Activated naive CD8-positive, alpha-beta T cell treated with anti-CD3 and anti-CD28 coated beads, Interleukin-2, amount 50 U/mL, for 16 hours (primary cell): ENCODE data around the gene GPX4.
"Not testable (repeated sequence)": the region's sequence is repeated elsewhere in the genome, so short reads cannot be mapped to it uniquely, and the experiment has no call there.

Experiments
- DNase-seq: peaks from one replicate; pipeline ENCODE4 v3.0.0-alpha.2; 2020; ENCODE audit warnings: low read depth, low spot score

GPX4 gene

GRCh38 chr19:1113986-1114483 is 10.2 kb downstream of the GPX4 start:
- DNase-seq, result no peak

DNA sequence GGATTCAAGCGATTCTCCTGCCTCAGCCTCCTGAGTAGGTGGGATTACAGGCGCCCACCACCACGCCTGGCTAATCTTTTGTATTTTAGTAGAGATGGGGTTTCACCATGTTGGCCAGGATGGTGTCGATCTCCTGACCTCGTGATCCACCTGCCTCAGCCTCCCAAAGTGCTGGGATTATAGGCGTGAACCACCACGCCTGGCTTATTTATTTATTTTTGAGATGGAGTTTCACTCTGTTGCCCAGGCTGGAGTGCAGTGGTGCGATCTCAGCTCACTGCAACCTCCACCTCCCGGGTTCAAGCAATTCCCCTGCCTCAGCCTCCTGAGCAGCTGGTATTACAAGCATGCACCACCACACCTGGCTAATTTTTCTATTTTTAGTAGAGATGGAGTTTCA is 10.9 kb downstream of the GPX4 start:
- not testable (repeated sequence) for DNase-seq

- no peak for DNase-seq
These were observed 12.0 kb downstream of the GPX4 start for GRCh38 chr19:1115646-1116420.

GRCh38 chr19:1116726-1117581 is 13.2 kb downstream of the GPX4 start:
- DNase-seq, result no peak

GRCh38 chr19:1117654-1118053 is 13.9 kb downstream of the GPX4 start:
- no peak for DNase-seq

GRCh38 chr19:1118999-1119398 is 15.2 kb downstream of the GPX4 start:
- DNase-seq, result no peak

DNA sequence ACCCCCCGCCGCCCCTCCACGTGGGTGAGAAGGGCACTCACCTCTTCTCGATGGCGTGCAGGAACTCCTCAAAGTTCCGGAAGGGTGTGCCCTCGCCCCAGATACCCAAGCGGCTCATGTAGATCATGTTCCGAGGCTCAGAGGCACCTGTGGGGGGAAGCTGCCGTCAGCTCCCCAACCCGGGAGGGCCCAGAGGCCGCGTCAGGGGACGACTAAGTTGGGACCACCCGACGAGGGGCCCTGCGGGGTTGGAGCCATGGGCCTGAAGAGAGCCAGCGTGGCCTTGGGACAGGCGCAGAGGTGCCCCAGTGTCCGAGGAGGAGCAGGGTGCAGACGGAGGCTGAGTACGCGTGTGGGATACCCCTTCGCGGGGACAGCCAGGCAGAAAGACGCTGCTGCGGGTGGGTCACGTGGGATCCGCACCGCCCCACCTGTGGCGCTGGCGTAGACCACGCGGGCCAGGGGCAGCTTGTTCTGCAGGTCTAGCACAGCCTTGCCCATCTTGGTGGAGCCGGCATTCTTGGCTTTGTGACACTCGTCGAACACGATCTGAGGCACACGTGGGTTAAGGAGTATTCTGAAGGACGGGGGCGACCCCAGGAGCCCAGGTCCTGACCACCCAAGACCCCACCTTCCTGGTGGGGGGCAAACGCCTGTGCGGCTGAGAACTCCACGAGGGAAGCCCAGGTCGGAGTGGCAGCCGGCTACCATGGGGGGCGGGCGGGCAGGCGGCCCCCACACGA is 15.9 kb downstream of the GPX4 start:
- DNase-seq, result no peak

- DNase-seq, result no peak
These were observed 17.6 kb downstream of the GPX4 start for GRCh38 chr19:1121395-1121794.

GRCh38 chr19:1122021-1122971 is 18.5 kb downstream of the GPX4 start:
- no peak for DNase-seq

- no peak for DNase-seq
These were observed 19.2 kb downstream of the GPX4 start for GRCh38 chr19:1122972-1123363.

DNA sequence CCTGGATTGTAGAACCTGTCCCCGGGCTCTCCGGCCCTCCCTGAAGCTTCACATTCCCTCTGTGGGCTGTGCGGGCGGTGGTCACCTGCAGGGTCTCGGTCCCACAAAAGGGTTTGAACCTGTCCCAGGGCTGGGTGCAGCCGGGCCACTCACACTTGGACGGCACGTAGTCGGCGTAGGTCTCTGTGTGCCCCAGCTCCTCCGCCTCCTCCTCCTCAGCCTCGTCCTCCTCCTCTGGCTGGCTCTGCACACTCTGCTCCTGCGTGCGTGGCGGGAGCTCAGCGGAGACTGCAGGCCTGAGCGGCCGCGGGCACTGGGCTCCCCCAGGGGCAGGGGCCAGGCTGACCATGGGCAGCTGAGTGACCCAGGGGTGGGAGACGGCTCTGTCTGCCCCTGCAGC is 19.6 kb downstream of the GPX4 start:
- DNase-seq, result no peak

DNA sequence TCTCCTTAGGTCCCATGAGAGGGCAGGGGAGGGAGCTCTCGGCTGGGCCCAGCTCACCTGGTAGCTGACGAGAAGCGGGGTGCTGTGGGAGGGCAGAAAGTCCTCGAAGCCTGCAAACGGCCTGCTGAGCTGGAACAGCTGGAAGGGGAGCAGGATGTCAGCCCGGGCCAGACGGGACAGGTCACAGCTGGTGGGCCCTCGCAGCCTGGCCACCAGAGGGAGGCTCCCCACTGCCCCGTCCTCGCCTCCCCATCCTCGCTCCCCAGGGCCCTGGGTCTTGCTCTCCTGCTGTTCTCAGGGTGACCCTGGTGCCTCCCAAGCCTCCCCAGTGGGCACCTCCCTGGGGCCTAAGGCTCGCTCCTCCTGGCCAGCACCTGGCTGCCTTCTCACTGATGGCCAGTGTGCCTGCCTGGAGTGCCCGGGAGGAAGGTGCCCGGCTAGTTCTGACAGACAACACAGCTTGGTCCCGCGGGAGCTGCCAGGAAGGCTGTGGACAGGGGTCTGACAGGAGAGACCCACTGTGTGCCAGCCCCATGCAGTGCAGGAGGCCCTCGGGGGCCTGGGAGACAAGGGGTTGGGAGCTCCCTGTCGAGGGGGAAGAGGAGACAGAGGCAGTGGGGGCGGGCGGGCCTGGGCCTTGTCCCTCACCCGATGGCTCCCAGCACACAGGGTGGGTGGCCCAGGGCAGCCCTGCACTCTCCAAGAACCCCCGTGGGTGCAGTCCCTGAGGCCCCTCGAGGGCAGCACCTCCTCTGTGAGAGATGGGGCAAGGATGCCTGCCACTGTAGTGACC is 20.3 kb downstream of the GPX4 start:
- no peak for DNase-seq

DNA sequence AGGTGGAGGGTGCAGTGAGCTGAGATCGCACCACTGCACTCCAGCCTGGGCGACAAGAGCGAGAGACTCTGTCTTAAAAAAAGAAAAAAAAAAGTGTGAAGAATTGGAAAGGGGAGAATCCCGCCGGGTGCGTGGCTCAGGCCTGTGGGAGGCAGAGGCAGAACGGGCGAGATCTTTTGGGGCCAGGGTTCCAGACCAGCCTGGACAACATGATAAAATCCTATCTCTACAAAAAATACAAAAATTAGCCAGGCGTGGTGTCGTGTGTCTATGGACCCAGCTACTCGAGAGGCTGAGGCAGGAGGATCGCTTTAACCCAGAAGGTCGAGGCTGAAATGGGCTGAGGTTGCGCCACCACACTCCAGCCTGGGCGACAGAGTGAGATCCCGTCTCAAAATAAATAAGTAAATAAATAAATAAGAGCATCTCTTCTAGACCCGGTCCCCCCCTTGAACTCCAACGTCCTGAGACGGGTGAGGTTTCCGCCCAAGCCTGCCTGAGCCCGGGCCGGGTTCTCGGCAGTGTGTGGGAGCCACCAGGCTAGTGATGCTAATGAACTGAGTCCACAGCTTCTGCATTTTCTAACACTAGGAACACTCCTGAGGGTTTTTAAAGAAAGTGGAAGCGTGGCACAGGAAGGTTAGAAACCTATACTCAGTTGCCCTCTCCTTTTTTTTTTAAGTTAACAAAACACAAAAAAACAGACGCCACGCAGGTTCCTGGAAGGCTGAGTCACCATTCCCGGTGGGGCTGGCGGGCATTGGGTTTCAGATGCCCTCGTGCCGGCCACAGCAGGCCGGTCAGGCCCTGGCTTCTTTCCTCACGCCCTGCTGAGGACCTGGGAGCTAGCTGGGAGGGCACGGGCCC is 22.0 kb downstream of the GPX4 start:
- no peak for DNase-seq

DNA sequence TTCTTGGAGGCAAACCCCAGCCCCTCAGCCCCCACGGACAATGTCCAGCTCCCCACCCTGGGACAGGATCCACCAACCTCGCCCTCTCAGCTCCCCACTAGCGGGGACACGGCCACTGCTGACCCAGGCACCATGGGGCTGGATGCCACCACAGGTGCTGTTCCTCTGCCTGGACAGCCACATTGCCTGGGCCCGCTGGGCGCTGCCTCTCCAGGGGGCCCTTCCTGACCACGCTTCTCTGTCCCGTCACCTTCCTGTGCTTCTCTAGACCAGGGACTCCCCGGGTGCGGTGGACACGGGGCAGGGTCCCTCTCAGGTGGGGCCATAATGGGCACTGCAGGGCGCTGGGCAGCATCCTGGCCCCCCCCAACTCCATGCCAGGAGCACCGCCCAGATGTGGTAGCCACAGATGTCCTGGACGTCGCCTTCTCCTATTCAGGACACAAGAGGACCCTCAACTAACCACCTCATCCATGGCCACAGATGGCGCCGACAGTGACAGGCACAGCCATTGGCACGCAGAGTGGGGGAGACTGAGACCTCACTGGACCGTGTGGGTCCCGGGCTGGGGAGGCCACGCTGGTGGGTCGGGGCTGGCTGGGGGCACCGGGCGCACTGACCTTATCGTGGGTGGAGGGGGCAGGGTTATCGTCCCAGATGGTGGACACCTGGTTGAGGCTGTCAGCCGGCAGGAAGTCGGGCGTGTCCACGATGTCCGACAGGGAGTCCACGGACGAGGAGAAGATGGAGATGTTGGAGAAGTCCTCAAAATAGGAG is 23.4 kb downstream of the GPX4 start:
- no peak for DNase-seq

GRCh38 chr19:1128106-1128505 is 24.3 kb downstream of the GPX4 start:
- DNase-seq, result no peak

- DNase-seq, result not testable (repeated sequence)
These were observed 25.3 kb downstream of the GPX4 start for GRCh38 chr19:1129084-1129483.

GRCh38 chr19:1129535-1129934 is 25.7 kb downstream of the GPX4 start:
- DNase-seq, result no peak
